HG03103 (cell line): Measurements from ENCODE around the gene MRPL1.
"Not testable (repeated sequence)": the region's sequence is repeated elsewhere in the genome, so short reads cannot be mapped to it uniquely, and the experiment has no call there.

ENCODE experiments used
- ATAC-seq: cut with Tn5 transposase; IDR thresholded peaks from one replicate; pipeline ENCODE4 v1.9.1; 2021; ENCODE audit warnings: low read depth; ENCODE audit not compliant: unreplicated experiment

Gene MRPL1

DNA sequence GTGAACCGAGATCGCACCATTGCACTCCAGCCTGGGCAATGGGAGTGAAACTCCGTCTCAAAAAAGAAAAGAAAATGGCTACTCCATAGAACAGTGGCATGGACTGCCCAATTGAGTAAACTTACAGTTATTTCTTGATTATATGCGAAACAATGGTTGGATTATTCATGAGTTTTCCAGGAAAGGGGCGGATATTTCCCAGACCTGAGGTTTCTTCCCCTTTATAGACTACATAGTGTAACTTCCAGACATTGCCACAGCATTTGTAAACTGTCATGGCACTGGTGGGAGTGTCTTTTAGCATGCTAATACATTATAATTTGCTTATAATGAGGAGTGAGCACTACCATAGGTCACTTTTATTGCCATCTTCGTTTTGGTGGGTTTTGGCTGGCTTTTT is 14.1 kb upstream of the MRPL1 start:
- no peak for ATAC-seq

DNA sequence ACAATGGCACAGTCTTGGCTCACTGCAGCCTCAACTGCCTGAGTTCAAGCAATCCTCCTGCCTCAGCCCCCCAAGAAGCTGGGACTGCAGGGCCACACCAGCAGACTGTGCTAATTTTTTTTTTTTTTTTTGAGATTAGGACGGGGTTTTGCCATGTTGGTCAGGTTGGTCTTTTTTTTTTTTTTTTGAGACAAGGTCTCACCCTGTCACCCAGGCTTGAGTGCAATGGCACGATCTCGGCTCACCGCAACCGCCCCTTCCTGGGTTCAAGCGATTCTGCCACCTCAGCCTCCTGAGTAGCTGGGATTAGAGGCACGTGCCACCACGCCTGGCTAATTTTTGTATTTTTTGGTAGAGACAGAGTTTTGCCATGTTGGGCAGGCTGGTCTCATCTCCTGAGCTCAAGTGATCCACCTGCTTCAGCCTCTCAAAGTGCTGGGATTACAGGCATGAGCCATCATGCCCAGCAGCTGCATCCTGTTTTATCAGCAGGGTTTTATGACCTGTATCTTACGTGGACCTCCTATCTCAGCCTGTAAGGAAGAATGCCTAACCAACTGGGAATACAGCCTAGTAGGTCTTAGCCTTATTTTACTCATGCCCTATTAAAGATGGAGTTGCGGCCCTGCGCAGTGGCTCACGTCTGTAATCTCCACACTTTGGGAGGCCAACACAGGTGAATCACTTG is 13.2 kb upstream of the MRPL1 start:
- no peak for ATAC-seq

DNA sequence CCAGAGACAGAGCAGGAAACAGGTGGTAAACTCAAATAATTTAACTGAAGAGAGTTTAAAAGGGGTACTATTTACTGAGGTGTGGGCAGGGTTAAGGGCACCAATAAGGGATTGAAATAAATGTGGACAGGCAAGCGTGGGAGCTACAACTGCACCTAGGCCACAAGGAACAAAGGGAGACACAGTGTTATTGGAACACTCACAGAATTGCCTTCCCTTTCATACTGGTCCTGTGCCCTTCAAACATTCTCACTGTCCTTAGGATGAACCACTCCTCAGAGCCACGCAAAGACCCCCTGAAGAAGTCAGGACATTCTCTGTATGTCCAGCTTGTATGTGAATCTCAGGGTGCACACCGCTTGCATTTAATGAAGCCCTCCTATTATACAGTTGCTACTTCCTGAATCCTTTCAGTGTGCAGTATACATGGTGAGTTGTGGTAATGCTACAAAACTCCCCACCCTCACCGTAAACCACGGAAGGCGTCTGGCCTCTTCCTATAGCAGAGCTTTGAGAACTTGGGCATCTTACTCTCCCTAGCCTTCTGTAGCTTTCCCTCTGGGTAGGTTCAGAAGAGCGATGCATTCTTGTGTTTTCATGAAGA is 9.6 kb upstream of the MRPL1 start:
- peak; percentile 92 for ATAC-seq

DNA sequence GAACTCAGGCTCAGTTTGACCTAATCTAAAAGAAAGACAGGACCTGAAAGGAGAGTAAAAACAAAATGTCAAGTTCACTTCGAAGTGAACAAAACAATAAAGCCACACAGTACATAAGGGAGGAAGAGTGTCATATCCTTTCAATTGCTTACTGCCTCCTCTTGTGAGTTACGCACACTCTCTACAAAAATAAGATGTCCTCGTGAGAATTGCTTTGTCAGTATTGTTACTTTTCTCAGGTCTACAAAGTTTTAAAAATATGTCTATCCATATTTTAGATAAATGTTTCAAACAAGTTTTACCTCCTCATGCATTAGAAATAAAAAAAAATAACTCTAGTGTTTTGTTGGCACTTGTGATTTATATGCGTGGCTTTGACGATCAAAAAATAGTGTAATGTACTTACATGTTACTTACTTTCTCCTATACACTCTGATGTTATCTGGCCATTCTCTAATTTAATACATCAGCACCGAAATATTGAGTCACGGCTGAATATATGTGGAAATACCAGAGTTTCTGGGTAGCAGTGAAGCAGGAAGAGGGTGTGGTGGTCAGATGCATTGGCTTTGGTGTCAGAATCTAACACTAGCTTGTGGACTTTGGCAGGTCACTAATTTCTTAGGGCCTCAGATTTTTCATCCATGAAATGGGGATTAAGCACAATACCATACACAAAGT is 8.1 kb upstream of the MRPL1 start:
- ATAC-seq, result no peak

DNA sequence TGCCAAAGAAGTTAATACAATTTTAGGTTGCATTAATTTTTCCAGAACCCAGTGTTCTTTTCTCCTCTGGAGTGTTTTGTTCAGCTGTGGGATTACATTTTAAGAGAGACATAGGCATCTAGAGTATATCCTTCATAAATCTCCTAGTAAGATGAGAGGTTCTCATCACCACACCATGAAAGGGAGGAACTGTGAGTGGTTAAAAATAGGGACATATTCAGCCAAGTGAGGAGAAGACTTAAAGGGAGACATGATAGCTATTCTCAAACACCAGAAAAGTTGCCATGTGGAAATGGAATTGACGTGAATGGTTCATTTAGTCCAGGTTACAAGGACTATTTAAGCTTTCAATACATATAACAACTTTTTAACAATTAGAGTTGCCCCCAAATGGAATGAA is 6.5 kb upstream of the MRPL1 start:
- no peak for ATAC-seq

DNA sequence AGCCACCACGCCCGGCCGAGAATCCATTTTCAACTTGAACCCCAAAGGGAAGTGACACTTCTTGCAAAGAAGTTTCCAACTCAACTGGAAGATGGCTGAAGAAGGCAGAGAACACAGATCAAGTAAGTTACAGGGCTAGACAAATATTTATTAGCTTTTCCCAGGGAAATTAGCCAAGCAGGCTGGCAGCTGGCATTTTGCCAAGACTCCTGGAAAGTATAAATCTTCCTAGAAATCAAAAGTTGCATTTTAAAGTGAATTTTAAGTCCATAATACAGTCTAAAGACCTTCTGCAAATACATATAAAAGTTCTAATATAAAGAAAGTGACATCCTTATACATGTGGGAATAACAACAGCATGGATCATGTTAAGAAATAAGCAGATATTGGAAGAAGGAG is 3.4 kb upstream of the MRPL1 start:
- ATAC-seq, result no peak

DNA sequence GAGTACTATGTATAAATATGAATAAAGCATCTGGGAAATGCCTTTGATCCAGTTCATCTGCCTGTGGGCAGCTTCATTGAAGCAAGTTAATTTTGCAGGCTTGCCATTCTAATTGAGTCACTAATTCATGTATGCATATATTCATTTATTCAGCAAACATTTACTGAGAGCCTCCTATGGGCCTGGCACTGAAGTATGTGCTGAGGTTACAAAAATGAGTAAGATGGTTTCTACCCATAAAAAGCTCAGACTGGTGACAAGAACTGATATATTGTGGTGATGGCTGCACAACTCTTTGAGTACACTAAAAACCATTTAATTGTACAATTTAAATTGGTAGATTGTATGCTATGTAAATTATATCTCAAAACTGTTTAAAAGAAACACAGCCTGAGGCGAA is 1.1 kb upstream of the MRPL1 start:
- no peak for ATAC-seq

DNA sequence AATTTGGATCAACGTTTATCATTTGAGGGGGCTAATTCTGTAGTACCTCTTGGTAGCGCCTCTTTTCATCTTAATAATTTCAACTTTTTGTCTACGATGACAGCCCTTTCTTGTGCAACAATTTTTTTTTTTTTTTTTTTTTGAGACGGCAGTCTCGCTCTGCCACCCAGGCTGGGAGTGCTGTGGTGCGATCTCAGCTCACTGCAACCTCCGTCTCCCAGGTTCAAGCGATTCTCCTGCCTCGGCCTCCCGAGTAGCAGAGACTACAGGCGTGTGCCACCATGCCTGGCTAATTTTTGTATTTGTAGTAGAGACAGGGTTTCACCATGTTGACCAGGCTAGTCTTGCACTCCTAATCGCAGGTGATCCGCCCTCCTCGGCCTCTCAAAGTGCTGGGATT is 711 bp downstream of the MRPL1 start:
- not testable (repeated sequence) for ATAC-seq

DNA sequence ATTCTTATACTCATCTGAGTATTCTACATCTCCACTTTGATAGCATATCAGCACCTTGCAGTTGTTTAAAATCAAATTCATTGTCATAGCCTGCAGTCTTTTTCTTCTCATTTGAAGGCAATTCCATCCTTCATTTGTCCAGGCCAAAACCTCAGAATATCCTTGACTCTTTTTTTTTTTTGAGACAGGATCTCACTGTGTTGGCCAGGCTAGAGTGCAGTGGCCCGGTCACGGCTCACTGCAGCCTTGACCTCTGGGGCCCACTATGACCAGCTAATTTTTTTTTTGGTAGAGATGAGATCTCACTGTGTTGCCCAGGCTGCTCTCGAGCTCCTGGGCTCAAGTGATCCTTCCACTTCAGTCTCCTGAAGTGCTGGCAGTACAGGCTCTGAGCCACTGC is 2.6 kb downstream of the MRPL1 start:
- no peak for ATAC-seq

DNA sequence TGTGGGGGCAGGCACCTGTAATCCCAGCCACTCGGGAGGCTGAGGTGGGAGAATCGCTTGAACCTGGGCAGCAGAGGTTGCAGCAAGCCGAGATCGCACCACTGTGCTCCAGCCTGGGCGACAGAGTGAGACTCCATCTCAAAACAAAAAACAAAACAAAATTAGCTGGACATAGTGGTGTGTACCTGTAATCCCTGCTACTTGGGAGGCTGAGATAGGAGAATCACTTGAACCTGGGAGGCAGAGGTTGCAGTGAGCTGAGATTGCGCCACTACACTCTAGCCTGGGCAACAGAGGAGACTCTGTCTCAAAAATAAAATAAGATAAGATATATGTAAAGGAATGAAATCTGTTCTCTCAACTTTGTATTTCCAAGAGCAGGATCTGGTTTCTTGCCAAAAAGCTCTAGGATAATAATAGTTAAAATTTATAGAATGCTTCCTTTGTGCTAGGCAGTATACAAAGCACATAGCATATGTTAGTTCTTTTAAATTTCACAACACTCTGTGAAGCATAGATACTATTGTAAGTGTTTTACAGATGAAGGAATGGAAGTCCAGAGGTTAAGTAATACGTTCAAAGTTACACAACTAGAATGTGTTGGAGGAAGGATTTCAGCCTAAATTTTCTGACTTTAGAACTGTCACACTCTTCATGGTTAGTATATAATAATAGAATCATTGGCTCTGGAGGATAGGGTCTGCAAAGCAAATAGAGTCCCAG is 10.3 kb downstream of the MRPL1 start:
- no peak for ATAC-seq

DNA sequence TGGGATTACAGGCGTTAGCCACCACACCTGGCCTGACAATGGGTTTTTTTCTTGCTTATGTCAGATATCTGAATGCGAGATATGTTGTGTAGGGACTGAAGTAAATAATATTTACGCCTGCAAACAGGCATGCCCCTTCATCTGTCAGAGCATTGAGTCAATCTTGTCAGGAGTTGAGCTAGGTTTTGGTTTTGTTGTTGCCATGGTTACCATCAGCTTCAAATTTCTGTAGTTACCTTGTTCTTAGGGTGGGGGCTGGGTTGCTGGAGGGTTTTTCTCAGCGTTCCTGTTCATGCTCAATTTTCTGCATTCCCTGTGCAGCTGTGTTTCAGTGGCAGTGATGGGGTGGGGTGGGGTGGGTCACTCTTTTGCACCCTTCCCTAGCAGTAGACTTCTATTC is 14.5 kb downstream of the MRPL1 start:
- no peak for ATAC-seq

DNA sequence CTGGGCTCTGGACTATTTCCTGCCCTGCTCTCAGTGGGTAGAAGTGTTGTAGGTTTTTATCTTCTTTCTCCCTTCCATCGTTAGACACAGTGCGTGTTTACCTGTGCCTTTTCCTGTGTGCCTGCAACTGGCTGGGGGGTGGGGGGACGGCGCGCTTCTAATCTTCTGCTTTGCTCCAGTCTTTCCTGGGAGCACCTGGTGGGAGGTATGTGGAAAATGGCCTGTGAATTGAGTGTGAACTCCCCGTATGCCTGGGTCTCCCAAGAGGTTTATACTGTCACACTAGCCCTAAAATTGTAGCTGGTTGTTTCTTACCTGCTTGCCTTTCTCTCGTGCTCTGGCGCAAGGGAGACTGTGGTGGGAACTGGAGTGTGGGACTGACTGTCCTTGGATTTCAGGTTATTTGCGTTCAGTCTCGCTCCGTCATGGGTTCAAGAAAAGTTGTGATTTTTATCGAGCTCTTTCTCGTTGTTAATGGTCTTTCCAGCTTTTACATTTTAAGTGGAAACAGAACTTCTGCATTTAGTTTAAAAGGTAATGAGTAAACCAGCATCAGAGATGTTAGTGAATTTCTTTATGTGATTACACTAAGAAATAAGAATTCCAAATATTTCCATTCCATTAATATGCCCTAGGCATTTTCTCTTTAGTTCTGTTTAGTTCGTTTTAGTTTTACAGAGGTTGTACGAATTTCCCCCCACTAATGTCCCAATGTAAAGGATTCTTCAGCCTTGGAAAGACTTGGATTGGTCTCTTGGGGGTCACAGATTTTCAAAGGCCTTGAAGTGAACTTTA is 15.3 kb downstream of the MRPL1 start:
- ATAC-seq, result no peak

DNA sequence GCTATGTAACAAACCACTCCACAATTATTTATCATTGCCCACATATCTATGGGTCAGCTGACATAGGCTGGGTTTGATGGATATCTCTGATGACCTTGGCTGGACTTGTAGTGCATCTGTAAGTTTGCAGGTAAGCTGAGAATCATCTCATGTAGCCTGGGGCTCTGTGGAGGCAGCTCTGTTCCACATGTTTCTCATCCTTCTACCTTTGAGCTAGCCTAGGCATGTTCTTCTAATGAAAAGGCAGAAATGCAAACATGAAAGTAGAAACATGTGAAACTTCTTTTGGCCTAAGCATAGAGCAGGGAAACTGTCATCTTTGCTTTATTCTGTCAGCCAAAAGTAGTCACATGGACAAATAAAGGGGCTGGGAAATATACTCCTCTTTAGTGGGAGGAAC is 18.2 kb downstream of the MRPL1 start:
- ATAC-seq, result no peak

DNA sequence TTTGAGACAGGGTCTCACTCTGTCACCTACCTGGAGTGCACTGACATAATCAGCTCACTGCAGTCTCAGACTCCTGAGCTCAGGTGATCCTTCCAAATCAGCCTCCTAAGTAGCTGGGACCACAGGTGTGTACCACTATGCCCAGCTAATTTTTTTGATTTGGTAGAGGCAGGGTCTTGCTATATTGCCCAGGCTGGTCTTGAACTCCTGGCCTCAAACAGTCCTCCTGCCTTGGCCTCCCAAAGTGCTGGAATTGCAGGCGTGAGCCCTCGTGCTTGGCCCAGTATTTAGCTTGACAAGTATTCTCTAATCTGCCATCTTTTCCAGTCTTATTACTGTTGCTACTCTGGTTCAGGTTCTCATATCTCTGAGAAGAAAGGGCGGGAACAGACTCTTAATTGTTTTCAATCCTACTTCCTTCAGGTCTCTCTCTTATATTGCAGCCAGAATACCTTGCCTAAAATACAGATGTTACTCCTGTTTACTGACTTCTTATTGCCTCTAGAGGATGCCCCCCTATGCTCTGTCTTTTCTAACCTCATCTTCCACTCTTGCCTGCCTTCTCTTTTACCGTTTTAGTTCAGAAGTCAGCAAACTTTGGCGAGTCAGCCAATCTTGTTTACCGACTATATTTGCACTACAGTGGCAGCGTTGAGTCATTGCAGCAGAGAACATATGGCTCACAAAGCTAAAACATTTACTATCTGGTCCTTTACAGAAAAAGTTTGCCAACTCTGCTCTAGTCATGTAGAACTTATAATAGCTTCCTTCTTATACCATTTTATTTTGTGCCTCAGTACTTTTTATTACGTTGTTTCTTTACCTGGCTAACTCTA is 19.0 kb downstream of the MRPL1 start:
- no peak for ATAC-seq

DNA sequence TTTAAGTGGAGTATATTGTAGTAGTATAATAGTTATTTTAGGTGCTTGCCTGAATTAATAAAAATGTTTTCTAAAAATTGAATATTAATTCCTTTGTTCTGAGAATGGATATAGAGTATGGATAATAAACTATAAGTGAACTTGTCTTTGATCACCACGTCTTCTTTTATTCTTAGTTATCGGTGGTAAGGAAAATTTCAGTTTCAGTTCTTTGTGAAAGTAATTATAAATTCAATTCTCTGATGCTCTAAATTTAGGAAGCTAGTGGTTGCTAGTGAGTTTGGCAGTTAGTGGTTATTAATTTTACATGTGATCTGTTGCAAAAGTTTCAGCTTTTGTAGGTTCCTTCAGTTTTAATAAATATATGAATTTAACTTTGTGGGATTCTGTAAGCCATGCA is 30.8 kb downstream of the MRPL1 start:
- peak; percentile 71 for ATAC-seq

DNA sequence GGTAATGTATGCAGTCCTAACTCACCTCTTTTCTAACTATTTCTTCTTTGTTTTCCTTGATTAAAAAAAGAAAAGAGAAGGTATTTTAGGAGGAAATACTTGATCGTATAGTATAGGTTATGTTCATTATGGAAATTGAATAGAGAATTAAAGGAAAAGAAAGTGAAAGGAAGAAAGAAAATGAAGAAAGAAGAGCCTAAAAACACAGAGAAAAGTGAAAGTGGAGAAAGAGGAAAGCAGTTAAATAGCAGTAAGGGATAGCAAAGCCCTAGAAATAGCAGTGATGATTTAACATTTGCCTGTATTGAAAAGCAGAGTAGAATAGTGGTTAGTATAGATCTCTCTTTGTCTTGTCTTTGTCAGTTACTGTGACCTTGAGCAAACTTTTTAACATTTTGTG is 37.0 kb downstream of the MRPL1 start:
- ATAC-seq, result no peak

DNA sequence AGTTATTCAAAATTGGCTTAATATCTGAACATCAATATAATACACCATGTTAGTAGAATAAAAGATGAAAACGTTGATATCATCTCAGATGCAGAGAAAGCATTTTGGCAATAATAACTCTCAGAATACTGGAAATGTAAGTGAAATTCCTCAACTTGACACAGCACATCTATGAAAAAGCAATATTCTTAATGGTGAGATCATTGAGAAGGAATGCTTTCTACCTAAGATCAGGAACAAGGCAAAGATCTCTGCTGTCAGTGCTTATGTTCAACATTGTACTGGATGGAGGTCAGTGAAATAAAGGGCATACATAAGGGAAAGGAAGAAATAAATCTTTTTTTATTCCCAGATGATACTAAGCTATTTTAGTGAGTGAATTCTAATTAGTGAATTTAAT is 40.6 kb downstream of the MRPL1 start:
- no peak for ATAC-seq

DNA sequence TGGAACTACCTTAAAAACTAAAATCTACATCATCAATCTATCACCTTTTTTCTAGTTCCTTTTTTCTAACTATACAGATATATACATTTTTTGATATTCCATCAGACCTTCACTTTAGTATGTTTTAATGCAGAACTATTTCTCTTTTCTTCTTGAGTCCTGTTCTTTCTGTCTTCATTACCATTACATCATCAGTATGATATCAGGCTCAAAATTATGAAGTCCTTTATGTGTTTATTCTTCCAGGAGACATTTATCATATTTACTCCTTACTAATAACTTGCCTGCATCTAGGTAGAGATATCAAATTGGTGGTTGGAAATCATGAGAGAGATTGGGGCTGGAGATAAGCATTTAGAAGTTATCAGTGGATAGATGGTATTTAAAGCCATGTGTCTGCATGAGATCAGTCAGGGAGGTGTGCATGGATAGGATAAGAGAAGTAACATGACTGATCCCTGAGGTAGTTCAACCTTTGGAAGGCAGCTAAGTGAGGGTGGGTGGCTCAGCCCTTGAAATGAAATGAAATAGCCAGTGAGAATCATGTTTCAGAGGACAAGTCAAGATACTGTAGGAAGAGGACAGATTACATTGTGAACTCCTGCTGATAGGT is 43.1 kb downstream of the MRPL1 start:
- ATAC-seq, result no peak

DNA sequence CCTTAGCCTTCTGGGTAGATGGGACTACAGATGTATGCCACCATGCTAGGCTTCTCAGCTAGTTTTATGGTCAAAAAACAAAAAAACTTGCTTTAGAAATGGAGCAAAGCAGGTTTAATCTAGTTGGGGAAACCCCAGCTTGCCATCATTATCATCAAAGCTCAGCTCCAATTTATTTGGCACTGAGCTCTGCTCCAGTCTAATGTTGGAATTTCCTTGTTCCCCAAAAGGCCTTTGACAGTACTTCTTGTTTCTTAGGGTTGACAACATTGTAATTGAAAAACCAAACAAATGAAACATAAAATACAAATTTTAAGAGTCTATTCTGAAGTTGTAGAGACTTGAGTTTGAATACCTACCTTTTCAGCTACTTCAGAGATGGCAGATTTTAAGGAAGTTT is 48.0 kb downstream of the MRPL1 start:
- no peak for ATAC-seq
